Measurements from ENCODE around the gene TPSD1.

DNA sequence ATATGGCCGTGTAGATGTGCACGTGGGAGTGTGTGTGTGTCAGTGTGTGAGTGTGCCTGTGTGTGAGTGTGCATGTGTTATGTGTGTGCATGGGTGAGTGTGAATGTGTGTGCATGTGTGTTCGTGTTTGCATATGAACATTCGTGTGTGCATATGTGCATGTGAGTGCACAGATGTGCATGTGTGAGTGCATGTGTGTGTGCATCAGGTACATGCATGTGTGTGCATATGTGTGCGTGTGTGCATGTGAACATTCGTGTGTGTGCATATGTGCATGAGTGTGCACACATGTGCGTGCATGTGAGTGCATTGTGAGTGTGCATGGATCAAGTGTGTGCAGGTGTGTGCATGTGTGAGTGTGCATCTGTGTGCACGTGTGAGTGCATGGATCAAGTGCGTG lies 17.9 kb upstream of the TPSD1 start:
- TF ChIP-seq, protein P1, sequence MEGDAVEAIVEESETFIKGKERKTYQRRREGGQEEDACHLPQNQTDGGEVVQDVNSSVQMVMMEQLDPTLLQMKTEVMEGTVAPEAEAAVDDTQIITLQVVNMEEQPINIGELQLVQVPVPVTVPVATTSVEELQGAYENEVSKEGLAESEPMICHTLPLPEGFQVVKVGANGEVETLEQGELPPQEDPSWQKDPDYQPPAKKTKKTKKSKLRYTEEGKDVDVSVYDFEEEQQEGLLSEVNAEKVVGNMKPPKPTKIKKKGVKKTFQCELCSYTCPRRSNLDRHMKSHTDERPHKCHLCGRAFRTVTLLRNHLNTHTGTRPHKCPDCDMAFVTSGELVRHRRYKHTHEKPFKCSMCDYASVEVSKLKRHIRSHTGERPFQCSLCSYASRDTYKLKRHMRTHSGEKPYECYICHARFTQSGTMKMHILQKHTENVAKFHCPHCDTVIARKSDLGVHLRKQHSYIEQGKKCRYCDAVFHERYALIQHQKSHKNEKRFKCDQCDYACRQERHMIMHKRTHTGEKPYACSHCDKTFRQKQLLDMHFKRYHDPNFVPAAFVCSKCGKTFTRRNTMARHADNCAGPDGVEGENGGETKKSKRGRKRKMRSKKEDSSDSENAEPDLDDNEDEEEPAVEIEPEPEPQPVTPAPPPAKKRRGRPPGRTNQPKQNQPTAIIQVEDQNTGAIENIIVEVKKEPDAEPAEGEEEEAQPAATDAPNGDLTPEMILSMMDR (IDR thresholded peaks at IDR 0.05), result no peak
- TF ChIP-seq TCF12 (IDR thresholded peaks at IDR 0.05) (no peak), FOXM1 (IDR thresholded peaks at IDR 0.05; ENCODE audit: low read depth) (no peak), JUND (IDR thresholded peaks at IDR 0.05) (no peak)
- TF ChIP-seq, protein P2, sequence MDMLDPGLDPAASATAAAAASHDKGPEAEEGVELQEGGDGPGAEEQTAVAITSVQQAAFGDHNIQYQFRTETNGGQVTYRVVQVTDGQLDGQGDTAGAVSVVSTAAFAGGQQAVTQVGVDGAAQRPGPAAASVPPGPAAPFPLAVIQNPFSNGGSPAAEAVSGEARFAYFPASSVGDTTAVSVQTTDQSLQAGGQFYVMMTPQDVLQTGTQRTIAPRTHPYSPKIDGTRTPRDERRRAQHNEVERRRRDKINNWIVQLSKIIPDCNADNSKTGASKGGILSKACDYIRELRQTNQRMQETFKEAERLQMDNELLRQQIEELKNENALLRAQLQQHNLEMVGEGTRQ (IDR thresholded peaks at IDR 0.05; ENCODE audit: borderline replicate concordance, low read depth, low read length), result no peak
